ENCODE measurements around the gene RARB. TPM values are rescaled to one million over a fixed set of nuclear protein-coding genes. Genes with fewer than 3 reads are reported as not detected.

RARB gene
- total RNA-seq, 2 experiments from 2014 or later: not detected

DNA sequence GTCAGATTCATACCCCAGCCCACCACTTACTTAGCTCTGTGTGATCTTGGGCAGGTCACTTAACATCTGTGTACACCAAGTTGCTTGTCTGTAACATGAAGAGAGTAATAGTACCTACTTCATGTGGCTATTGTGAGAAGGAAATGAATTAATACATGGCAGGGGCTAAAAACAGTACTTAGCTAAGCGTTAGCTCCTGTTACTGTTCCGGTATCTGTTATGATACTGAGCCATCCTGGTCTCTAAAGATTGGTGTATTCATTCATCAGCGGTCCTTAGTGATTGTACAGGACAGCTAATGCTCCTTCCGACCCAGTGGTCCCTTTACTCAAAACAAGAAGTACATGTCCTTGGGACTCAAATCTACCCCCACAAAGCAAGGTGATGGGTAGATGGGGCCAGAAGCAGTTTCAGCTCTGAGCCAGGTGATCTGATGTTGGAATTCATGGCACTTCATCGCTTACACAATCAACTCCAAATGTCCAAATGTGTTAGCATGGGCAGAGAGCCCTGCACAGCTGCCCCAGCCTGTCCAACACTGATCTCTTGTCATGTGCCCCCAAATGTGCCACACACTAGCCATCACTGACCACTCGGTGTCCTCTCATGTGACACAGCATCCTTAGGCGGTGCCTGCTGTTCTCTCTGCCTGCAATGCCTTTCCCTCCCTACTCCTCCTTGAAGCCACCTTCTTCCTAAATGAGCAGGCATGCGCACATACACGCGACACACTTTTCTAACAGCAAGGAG is 84.1 kb downstream of the RARB start:
- DNase-seq (no peak), ATAC-seq (no peak)
- intact Hi-C loops (cut with micrococcal nuclease): no loop called here
- H3K27ac Mint-ChIP-seq: no peak overlapping the region
- no peaks in the 10 kb centered on the region for H3K36me3 Mint-ChIP-seq (ENCODE audit: low read depth)
- no peaks in the 10 kb centered on the region for H3K9me3 Mint-ChIP-seq
- ChIA-PET POLR2A (interaction anchor here (0.6 kb wide), 1 partner anchor 458 kb away, joined by 3 read pairs; no protein-coding TSS in a partner anchor), CTCF (no interaction called here)
- TF ChIP-seq, protein P1, sequence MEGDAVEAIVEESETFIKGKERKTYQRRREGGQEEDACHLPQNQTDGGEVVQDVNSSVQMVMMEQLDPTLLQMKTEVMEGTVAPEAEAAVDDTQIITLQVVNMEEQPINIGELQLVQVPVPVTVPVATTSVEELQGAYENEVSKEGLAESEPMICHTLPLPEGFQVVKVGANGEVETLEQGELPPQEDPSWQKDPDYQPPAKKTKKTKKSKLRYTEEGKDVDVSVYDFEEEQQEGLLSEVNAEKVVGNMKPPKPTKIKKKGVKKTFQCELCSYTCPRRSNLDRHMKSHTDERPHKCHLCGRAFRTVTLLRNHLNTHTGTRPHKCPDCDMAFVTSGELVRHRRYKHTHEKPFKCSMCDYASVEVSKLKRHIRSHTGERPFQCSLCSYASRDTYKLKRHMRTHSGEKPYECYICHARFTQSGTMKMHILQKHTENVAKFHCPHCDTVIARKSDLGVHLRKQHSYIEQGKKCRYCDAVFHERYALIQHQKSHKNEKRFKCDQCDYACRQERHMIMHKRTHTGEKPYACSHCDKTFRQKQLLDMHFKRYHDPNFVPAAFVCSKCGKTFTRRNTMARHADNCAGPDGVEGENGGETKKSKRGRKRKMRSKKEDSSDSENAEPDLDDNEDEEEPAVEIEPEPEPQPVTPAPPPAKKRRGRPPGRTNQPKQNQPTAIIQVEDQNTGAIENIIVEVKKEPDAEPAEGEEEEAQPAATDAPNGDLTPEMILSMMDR (IDR thresholded peaks at IDR 0.05): no peak
- H3K4me3 Mint-ChIP-seq: no peak overlapping the region
- peaks cover 10% of the 10 kb centered on the region for H3K27me3 Mint-ChIP-seq
- H3K4me1 Mint-ChIP-seq (ENCODE audit: low read depth): no peaks in the 10 kb centered on the region

DNA sequence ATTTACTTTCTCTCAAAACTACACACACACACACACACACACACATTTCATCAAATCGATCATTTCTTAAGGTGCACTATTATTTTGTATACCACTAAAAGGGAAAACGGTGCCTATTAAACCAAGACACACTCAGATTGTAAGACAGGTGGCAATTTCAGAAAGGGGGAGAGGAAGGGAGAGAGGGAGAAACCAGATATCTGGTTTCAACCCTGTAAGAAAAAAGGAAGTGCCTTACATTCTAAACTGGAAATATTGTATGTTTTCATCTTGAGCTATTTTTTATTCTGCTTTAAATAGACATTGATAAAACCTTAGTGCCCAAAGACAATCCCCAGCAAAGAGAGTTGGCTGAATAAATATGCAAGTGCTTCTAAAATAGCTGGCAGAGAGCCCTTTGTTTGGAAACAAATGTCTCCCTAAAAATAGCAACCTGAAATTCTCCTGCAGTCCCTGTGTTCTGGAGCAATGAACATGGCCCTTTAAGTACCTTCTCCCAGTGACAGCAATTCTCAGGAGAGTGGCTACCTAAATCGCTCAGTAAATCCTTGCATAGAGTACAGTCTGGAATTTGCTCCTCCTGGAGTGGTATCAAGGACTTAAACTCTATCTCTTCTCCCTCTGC is 85.7 kb downstream of the RARB start:
- Mint-ChIP-seq H3K27me3 (peaks cover 14% of the 10 kb centered on the region), H3K27ac (no peak overlapping the region), H3K9me3 (no peaks in the 10 kb centered on the region), H3K4me1 (ENCODE audit: low read depth) (no peaks in the 10 kb centered on the region), H3K4me3 (no peak overlapping the region), H3K36me3 (ENCODE audit: low read depth) (no peaks in the 10 kb centered on the region)
- ATAC-seq (no peak), DNase-seq (no peak)
- CTCF ChIA-PET: no interaction called here
- intact Hi-C loops (cut with micrococcal nuclease): no loop called here
- TF ChIP-seq, protein P1 (IDR thresholded peaks at IDR 0.05): no peak
- POLR2A ChIA-PET: no interaction called here

DNA sequence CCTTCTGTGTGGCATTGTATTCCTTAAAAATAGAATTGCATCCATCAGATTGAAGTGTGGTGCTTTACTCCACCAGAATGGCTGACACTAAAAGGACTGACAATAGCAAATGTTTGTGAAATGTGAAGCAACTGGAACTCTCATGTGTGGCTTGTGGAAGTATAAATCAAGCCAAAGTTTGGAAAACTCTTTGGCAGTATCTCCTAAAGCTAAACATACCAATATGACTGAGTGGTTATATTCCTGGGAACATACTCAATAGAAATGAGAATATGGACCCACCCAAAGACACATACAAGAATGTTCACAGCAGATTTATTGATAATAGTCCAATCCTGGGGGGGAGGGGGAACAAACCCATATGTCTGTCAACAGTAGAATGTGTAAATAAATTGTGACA is 87.1 kb downstream of the RARB start:
- Mint-ChIP-seq H3K36me3 (ENCODE audit: low read depth) (no peaks in the 10 kb centered on the region), H3K27ac (no peak overlapping the region), H3K27me3 (peaks cover 15% of the 10 kb centered on the region), H3K9me3 (no peaks in the 10 kb centered on the region), H3K4me3 (no peak overlapping the region), H3K4me1 (ENCODE audit: low read depth) (no peaks in the 10 kb centered on the region)
- POLR2A ChIA-PET: no interaction called here
- TF ChIP-seq, protein P1 (IDR thresholded peaks at IDR 0.05): no peak
- ATAC-seq (no peak), DNase-seq (no peak)
- intact Hi-C loops (cut with micrococcal nuclease): no loop called here
- CTCF ChIA-PET: no interaction called here

DNA sequence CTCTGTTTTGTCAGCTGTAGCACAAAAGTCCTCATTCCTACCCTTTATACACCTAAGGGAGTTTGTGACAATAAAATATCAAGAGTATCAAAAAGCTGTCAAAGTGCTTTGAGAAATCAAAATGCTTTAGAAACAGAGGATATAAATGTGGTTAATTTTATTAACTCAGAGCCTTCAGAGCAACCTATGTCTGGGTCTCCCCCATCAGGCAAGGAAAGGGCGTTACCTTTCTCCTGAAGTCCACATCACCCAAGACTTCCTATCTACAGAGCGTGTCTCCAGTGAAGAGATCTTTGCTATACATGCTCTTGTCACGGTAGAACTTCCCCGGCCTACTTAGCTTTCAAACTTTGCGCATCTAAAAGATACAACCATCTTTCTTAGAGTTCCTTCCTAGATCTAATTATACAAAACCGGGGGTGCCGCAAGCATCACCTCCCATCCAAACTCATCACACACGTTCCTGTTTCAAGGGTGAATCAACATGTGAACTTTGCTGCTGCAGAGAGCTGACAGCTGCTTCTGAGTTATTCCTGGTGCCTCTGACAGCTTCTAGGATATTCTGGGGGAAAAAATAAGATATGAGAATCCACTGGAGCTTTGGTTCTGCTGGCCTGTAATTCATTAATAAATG is 93.0 kb downstream of the RARB start:
- intact Hi-C loops (cut with micrococcal nuclease): no loop called here
- H3K9me3 Mint-ChIP-seq: no peaks in the 10 kb centered on the region
- no peaks in the 10 kb centered on the region for H3K4me1 Mint-ChIP-seq (ENCODE audit: low read depth)
- peaks cover 9% of the 10 kb centered on the region for H3K27me3 Mint-ChIP-seq
- ATAC-seq (no peak), DNase-seq (no peak)
- H3K36me3 Mint-ChIP-seq (ENCODE audit: low read depth): no peaks in the 10 kb centered on the region
- TF ChIP-seq, protein P1 (IDR thresholded peaks at IDR 0.05): no peak
- no peak overlapping the region for H3K4me3 Mint-ChIP-seq
- no peak overlapping the region for H3K27ac Mint-ChIP-seq
- CTCF ChIA-PET: interaction anchor here (1.3 kb wide), 1 partner anchor 11 kb away, joined by 8 read pairs; no protein-coding TSS in a partner anchor
- POLR2A ChIA-PET: interaction anchor here (0.6 kb wide), 1 partner anchor 218 kb away, joined by 5 read pairs; no protein-coding TSS in a partner anchor

DNA sequence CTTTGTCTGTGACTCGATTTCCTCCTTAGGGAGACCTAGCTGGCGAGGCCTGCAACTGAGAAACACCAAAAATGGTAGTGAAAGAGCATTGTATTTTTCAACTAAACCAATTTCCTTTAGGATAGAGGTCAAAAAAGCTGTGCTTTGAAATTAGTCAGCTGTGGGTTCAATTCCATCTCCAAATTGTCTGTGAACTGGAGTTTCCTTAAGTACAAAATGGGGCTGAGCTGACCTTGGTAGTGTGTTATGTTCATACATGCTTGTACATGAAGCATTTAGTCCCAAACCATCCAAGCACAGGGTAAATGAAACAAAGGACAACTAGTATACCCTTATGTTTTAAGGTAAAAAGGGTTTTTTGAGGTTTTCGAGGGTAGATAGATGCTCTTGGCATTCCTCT is 99.3 kb downstream of the RARB start:
- H3K4me1 Mint-ChIP-seq (ENCODE audit: low read depth): no peaks in the 10 kb centered on the region
- no peak for DNase-seq
- CTCF ChIA-PET: no interaction called here
- H3K27me3 Mint-ChIP-seq: peaks cover 6% of the 10 kb centered on the region
- H3K27ac Mint-ChIP-seq: no peak overlapping the region
- no peak overlapping the region for H3K4me3 Mint-ChIP-seq
- no peak for ATAC-seq
- peaks cover 4% of the 10 kb centered on the region for H3K9me3 Mint-ChIP-seq
- intact Hi-C loops (cut with micrococcal nuclease): no loop called here
- POLR2A ChIA-PET: no interaction called here
- TF ChIP-seq, protein P1 (IDR thresholded peaks at IDR 0.05): no peak
- H3K36me3 Mint-ChIP-seq (ENCODE audit: low read depth): no peaks in the 10 kb centered on the region

All from activated CD8-positive, alpha-beta T cell treated with anti-CD3 and anti-CD28 coated beads for 36 hours (primary cell).